CD4-positive, alpha-beta T cell (primary cell): ENCODE results near the gene INTS11. TPM values are rescaled to one million over a fixed set of nuclear protein-coding genes. Genes with fewer than 3 reads are reported as not detected.

ENCODE experiments used
- ATAC-seq: fragments of 200-7000 bp; cut with Tn5 transposase; one replicate; pipeline ENCODE4 v1.10.0; 2022; ENCODE audit warnings: mild to moderate bottlenecking; ENCODE audit not compliant: poor library complexity
- CTCF ChIA-PET: fragments of 350-600 bp; sonication (Branson Sonifier 250); formaldehyde crosslinking; loops from one replicate; lab custom pipeline; 2021; ENCODE audit warnings: antibody characterized with exemption, inconsistent platforms; lab: Charles Lee
- POLR2A ChIA-PET: fragments of 350-600 bp; sonication (Branson Sonifier 250); formaldehyde crosslinking; loops from one replicate; lab custom pipeline; 2021; ENCODE audit warnings: antibody characterized with exemption, inconsistent platforms; lab: Charles Lee
- DNase-seq, 14 experiments: peaks; one replicate each; pipeline ENCODE4 v3.0.0-alpha.2; 2013 to 2020; ENCODE audit warnings: mixed read lengths in 2 of 14
- H3K27ac ChIP-seq, 2 donors: one replicate each; pipeline versions ENCODE4 v1.5.1 to v1.7.0; 2013; ENCODE audit warnings: low read length in 2 of 2, low read depth in 1 of 2, mild to moderate bottlenecking in 1 of 2
- H3K27me3 ChIP-seq, 2 experiments: 1 replicate in 1 of 2; 2 replicates in 1 of 2; pipeline versions ENCODE4 v1.6.1 to v1.7.0; 2013; ENCODE audit warnings: low read length in 2 of 2, control low read depth in 1 of 2, mild to moderate bottlenecking in 1 of 2, moderate library complexity in 1 of 2; ENCODE audit not compliant: insufficient read depth in 2 of 2, control insufficient read depth in 1 of 2
- H3K36me3 ChIP-seq: one replicate; pipeline ENCODE4 v1.6.1; 2013; ENCODE audit warnings: low read length, control low read depth; ENCODE audit not compliant: insufficient read depth
- H3K4me1 ChIP-seq: one replicate; pipeline ENCODE4 v1.6.1; 2013; ENCODE audit warnings: low read length, control low read depth; ENCODE audit not compliant: insufficient read depth
- H3K4me3 ChIP-seq: one replicate; pipeline ENCODE4 v1.5.1; 2013; ENCODE audit warnings: mild to moderate bottlenecking, low read length, moderate library complexity
- H3K9me3 ChIP-seq, 2 experiments: 1 replicate in 1 of 2; 2 replicates in 1 of 2; pipeline versions ENCODE4 v1.6.1 to v1.7.0; 2013; ENCODE audit warnings: low read length in 2 of 2, mild to moderate bottlenecking in 2 of 2, control low read depth in 1 of 2, moderate library complexity in 1 of 2; ENCODE audit not compliant: control insufficient read depth in 1 of 2, insufficient read depth in 1 of 2
- H3K27ac Mint-ChIP-seq: one replicate; pipeline ENCODE4 v1.8.0; 2020; ENCODE audit warnings: mixed read lengths
- H3K27me3 Mint-ChIP-seq: one replicate; pipeline ENCODE4 v1.8.0; 2021; ENCODE audit warnings: mixed read lengths
- H3K36me3 Mint-ChIP-seq: one replicate; pipeline ENCODE4 v1.8.0; 2021; ENCODE audit warnings: low read depth, mixed read lengths
- H3K4me1 Mint-ChIP-seq: one replicate; pipeline ENCODE4 v1.8.0; 2021; ENCODE audit warnings: low read depth, mixed read lengths
- H3K4me3 Mint-ChIP-seq: one replicate; pipeline ENCODE4 v1.8.0; 2020; ENCODE audit warnings: mild to moderate bottlenecking, mixed read lengths
- H3K9me3 Mint-ChIP-seq: one replicate; pipeline ENCODE4 v1.8.0; 2020; ENCODE audit warnings: mixed read lengths
- CTCF ChIP-seq: fragments of 200-600 bp; IDR thresholded peaks from one replicate; pipeline ENCODE4 v1.8.0; 2022; ENCODE audit warnings: antibody characterized with exemption, mild to moderate bottlenecking
- intact Hi-C, 2 experiments: fragments of 100-400 bp; cut with DNase I in 1 of 2; cut with micrococcal nuclease in 1 of 2; formaldehyde crosslinking; loops; one replicate each; pipeline versions ENCODE4 v1.15.1 to v1.9.0; 2023 to 2025; cut with DNase I, micrococcal nuclease
- total RNA-seq, 174 experiments: library from RNA in 2 of 174; stranded (reverse) in 2 of 174; gene quantifications; one replicate each; pipeline ENCODE4 v1.2.3 and lab custom pipeline; 2021 to 2026

The INTS11 gene
- total RNA-seq, 2 experiments from 2014 or later: 130 to 137 TPM

GRCh38 chr1:1310109-1310385 is 14.4 kb downstream of the INTS11 start:
- H3K27me3 ChIP-seq: no peaks in the 10 kb centered on the region
- H3K4me3 ChIP-seq: no peak overlapping the region
- H3K27ac ChIP-seq: peak overlapping the region in 1 of 2 donors; percentile 4
- ATAC-seq (no peak), DNase-seq (no peak)
- intact Hi-C loops: no loop called here
- Mint-ChIP-seq H3K9me3 (no peaks in the 10 kb centered on the region), H3K4me1 (peaks cover 25% of the 10 kb centered on the region), H3K4me3 (peak overlapping the region; percentile 71), H3K27me3 (no peaks in the 10 kb centered on the region), H3K36me3 (peaks cover 26% of the 10 kb centered on the region), H3K27ac (peak overlapping the region; percentile 36)
- TF ChIP-seq CTCF: no peak
- ChIA-PET CTCF (no interaction called here), POLR2A (interaction anchor here (0.9 to 1.5 kb wide), 2 partner anchors 15 to 65 kb away, joined by 3 to 4 read pairs; no protein-coding TSS in a partner anchor)
- peaks cover 41% of the 10 kb centered on the region for H3K4me1 ChIP-seq
- peaks cover 48% of the 10 kb centered on the region for H3K36me3 ChIP-seq
- H3K9me3 ChIP-seq: no peaks in the 10 kb centered on the region

- Histone ChIP-seq H3K9me3 (no peaks in the 10 kb centered on the region), H3K27me3 (no peaks in the 10 kb centered on the region), H3K27ac (peak overlapping the region; percentile 22 to 59), H3K36me3 (peaks cover 42% of the 10 kb centered on the region), H3K4me3 (peak overlapping the region; percentile 60), H3K4me1 (peaks cover 43% of the 10 kb centered on the region)
- Mint-ChIP-seq H3K27ac (peak overlapping the region; percentile 83), H3K4me1 (peaks cover 25% of the 10 kb centered on the region), H3K4me3 (peak overlapping the region; percentile 76), H3K9me3 (no peaks in the 10 kb centered on the region), H3K27me3 (no peaks in the 10 kb centered on the region), H3K36me3 (peaks cover 23% of the 10 kb centered on the region)
- DNase-seq: peak in 2 of 14 experiments; percentile 44 to 57
- ChIA-PET POLR2A (interaction anchor here (0.9 to 1.5 kb wide), 2 partner anchors 16 to 66 kb away, joined by 3 to 4 read pairs; no protein-coding TSS in a partner anchor), CTCF (no interaction called here)
- intact Hi-C loops: loop anchor here (5.0 to 10.0 kb wide), 4 partner anchors 65 to 275 kb away; partner anchors contain the start of genes AURKAIP1 (in 1 of the 2) and C1orf159 (in 1 of the 2)
- TF ChIP-seq CTCF: no peak
- ATAC-seq: no peak
Observed at GRCh38 chr1:1309251-1310108, 15.0 kb downstream of the INTS11 start.

GRCh38 chr1:1308756-1309250 is 15.7 kb downstream of the INTS11 start:
- Histone ChIP-seq H3K4me3 (peak overlapping the region; percentile 60), H3K4me1 (peaks cover 46% of the 10 kb centered on the region), H3K9me3 (no peaks in the 10 kb centered on the region), H3K27ac (peak overlapping the region; percentile 22 to 59), H3K27me3 (no peaks in the 10 kb centered on the region), H3K36me3 (peaks cover 35% of the 10 kb centered on the region)
- POLR2A ChIA-PET: no interaction called here
- H3K36me3 Mint-ChIP-seq: peaks cover 22% of the 10 kb centered on the region
- DNase-seq (no peak), ATAC-seq (no peak)
- intact Hi-C loops: loop anchor here (1.0 to 10.0 kb wide), 8 partner anchors 15 to 274 kb away; partner anchors contain the start of genes AURKAIP1 (in 2 of the 2), C1orf159 (in 1 of the 2), CPTP (in 1 of the 2) and DVL1 (in 1 of the 2)
- peaks cover 25% of the 10 kb centered on the region for H3K4me1 Mint-ChIP-seq
- no peaks in the 10 kb centered on the region for H3K9me3 Mint-ChIP-seq
- no peaks in the 10 kb centered on the region for H3K27me3 Mint-ChIP-seq
- H3K4me3 Mint-ChIP-seq: peak overlapping the region; percentile 91
- H3K27ac Mint-ChIP-seq: peak overlapping the region; percentile 83
- no peak for TF ChIP-seq CTCF
- CTCF ChIA-PET: no interaction called here
